ENCODE results near the gene KCNK5.

Gene KCNK5

DNA sequence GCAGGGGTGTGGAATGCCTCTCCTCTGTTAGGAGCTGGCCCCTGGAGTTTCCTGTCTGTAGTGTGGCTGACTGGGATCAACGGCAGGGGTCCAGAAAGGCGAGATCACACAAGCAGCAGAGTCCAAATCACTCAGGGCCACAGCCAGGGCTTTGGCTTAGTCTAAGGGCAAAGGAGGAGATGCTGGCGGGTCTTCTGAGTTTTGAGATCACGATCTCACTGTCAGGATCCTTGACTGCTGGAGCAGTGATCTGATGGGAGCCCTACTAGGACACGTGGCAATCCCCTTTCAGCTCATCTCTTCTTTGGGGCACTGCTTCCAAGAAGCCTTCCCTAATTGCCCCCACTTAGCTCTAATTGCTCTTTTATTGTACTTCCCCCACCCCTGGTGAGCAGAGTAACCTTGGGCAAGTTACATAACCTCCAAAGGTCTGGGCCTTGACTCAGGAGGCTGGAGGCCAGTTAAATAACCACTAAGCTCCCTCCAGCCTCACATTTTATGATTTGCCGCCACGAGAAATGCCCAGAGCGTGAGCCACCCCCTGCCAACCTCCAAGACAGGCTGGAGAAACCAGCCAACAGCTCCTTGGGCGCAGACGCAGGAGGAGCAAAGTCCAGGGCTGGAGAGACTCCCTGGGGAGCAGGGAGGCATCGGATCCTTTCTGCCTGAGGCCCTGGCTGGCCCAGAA lies 12.0 kb downstream of the KCNK5 start:
- DNase-seq, result no peak

DNA sequence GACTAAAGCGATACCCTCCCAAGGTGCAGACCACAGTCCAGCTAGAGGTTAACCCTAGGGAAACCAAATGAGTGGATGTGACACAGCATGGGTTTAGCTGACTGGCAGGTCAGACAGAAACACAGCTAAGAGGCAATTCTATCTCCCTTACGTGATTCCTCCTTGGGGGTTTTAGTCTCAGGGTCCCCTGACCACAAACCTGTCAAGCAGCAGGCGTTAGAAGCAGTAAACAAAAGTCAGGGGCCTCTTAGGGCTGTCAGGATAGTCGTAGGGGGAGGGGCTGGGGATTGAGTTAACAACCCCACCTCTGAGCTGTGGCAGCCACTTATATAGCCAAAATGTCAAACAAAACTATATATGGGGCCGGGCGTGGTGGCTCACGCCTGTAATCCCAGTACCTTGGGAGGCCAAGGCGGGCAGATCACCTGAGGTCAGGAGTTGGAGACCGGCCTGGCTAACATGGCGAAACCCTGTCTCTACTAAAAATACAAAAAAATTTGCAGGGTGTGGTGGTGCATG lies 13.6 kb downstream of the KCNK5 start:
- no peak for DNase-seq

DNA sequence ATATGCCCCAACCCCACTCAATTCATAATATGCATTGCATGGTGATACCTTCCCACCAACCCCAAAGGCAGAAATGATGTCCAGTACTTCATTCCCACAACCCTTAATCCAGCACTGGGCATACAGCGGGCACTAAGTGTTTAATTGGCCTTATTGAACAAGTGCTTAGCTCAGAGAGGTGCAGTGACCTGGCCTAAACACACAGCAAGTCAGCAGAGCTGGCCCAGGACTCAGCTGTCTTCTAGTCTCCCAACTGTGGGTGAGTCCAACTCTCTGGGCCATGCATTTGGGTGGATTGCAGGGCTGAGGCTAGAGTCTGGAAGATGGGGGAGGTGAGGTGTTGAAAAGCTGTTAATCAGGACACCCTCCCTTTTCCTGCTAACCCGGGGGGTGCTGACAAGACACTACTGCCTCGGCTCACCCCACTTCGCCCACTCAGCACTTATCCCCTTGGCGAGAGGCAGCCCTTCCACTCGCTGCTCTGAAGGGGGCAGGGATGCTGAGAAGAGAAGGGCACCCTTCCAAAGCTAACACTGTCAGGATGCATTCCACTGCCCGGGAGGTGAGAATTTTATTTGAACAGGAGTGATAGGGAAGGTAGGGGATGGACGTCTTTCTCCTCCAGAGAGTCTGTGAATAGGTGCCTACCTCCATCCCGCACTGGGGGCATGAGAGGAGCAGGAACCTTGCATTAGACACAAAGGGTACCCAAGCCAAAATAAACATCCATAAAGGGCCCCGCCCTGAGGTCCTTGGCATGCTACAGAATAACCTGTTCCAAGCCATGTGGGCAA lies 14.2 kb downstream of the KCNK5 start:
- DNase-seq, result no peak

DNA sequence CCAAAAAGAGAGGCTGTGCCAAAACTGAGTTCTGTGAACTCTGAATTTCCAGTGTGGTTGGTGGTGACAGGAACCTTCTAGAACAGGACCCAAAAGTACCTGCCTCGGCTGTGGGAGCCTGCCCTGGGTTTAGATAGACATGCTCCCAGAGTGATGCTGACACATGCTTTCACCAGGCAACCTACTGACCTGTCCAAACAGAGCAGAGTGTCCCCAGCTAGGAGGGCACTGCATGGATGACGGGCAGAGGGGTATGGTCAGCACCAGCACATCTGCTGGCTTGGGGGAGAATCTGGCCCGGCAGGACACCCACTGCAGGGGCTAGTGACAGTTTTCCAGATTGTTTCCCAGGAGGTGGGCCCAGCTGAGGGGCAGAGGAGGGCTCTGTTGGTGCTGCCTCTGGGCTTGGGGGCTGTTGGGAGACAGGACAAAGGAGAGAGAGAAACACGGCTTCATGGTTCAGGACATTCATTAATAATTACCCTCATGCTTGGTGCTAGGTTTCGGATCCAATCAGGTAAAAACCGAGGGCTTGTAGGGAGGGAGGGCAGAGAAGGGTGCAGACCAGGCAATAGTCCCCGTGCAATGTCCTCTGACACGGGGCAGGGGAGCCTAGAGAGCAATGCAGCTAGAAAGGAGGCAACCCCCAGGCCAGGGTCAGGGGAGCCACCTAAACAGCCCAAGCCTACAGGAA lies 15.0 kb downstream of the KCNK5 start:
- DNase-seq, result no peak

DNA sequence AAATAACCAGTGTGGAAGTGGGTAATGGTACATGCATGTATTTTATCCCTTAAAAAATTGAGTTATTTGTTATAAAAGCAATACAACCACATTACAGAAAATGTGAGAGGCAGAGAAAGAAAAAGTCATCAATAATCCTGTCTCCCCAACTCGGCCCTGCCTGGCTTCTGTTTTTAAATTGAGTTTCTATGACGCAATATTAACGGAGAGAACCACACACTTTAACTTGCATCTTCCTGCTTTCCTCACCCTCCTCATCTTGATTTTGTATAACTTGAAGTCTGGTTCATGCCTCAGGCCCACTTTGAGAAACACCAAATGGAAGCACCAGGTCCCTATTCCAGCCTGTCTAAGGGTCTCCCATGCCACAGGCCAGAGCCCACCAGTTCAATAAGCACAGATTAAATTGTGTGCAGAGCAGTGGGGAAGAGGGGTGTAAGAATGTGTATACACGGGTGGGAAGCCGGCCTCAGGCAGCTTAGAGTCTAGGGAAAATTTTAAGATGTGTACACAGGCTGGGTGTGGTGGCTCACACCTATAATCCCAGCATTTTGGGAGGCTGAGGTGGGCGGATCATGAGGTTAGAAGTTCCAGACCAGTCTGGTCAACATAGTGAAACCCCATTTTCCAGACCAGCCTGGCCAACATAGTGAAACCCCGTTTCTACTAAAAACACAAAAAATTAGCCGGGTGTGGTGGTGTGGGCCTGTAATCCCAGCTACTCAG lies 15.9 kb downstream of the KCNK5 start:
- DNase-seq, result no peak

DNA sequence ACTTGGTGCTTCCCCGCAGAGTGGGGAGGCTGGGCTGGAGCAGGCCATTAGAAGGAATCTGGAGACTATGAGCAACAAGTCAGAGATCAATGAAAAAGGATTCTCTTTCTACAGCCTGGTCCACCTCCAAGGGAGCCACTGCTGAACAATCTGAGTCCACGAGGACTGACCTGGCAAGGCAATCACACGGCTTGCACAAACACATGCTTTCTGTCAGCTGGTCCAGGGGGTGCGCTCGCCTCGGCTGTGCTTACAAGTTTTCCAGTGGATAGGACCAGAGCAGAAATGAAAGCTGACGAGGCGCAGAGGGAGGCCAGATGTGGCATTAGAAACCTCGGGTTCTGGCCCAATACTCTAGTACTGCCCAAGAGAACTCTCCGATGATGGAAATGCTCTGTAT lies 18.1 kb downstream of the KCNK5 start:
- DNase-seq, result no peak

DNA sequence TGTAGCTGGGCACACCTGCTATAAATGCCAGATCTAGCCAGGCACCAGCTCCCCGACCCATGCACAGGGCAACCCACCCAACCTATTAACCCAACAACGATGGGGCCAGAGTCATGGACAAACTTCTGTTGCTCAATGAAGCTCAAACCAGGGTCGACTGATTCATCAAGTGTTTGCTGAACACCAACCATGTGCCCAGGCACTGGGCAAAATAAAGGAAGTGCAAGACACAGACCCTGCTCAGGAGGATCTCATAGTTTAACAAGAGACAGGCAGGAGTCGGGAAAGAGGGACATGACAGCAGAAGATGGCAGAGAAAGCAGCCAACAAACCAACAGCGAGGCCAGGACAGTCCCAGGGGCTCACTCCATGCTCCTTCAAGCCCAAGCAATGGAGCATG lies 18.8 kb downstream of the KCNK5 start:
- no peak for DNase-seq

DNA sequence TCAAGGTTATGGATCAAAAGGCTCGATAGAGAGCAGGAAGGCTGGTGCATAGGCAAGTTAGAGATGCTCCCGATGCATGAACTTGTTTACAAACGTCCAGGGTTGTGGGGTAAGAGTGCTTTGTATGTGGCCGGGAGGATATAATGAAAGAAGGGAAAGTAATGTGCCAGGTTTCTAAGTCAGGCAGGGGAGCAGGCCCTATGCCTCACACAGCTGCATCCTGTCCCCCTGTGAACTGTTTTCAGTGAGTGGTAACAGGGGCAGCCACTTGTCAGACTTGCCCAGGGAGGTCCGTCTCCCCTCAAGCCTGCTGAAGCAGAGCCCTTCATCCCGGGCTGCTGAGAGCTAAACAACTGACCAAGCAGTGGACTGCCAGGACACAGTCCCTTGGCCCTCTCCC lies 19.4 kb downstream of the KCNK5 start:
- DNase-seq, result no peak

DNA sequence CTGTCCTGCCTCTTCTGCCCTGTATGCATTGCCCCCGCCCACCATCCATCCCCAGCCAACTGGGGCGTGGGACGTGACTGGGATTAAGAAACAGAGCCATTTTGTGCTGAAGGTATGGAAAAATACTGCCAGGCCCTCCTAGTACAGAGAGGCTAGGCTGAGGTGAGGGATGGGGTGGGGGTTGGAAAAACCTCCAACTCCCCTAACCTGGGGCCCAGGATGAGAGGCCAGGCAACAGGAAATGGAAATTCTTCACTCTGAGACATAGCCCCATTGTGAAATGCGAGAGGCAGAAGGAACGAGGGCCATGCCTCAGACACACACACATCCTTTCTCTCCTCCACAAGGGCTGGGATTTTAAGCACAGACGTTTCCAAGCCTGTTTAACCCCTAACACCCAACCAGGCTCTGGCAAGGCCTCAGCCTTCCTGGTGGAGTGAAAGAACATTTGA lies 19.9 kb downstream of the KCNK5 start:
- DNase-seq, result no peak

DNA sequence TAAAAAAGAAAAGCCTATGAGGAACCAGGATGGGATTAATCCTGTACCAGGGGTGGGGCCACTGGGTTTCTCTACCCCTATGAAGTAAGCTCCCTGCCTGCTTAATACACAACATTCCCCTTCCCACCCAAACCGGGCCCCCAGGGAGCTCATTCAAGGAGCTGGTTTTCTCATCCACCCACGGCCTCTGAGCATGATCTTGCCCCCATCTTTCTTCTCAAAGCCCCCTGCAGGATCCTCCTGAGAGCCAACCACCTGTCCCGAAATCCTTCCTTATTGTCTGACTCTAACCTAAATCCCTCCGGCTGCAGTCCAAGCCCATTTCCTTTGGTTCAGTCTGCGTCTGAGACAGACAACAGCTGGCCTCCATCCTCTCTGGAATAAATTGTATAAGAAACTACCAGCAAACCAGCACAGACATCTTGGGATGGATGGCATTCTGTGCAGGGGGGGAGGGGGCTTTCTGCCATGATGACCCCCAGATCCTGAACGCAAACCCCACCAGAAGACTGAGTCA lies 21.0 kb downstream of the KCNK5 start:
- no peak for DNase-seq

DNA sequence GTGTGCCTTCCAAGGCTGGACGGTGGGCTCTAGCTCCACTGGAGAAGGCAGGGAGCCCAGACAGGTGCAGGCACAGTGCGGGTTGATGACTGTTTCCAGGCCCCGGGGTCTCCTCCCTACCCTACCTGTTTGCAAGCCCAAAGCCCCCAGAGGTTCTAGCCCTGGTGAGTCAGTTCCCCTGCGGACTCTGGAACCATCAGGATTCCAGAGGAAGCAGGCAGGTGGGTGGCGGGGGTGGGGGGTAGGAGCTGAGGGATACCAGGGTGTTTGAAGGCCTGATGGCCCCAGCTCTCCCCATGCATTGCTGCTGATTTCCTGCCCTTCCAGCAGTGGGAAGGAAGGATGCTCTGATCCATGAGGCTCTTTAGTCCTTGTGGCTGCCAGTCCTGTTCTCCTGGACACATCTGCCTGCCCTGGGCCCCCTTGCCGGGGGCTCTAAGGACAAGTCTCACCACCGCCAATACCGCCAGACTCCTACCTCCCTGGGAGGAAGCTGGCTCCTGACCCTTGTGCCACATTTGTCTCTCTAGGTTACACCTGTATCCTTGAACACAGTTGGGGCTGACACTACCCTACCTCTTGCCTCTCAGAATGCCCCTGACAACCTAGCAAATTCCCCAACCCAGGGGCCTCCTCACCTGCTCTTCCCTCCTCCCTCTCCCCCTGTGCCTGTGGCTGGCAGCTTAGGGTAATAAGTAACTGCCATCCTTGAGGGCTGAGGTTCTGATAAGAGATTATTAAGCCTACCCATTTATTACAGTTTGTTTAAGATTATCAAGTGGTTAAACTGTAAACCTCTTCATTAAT lies 21.7 kb downstream of the KCNK5 start:
- DNase-seq, result no peak

DNA sequence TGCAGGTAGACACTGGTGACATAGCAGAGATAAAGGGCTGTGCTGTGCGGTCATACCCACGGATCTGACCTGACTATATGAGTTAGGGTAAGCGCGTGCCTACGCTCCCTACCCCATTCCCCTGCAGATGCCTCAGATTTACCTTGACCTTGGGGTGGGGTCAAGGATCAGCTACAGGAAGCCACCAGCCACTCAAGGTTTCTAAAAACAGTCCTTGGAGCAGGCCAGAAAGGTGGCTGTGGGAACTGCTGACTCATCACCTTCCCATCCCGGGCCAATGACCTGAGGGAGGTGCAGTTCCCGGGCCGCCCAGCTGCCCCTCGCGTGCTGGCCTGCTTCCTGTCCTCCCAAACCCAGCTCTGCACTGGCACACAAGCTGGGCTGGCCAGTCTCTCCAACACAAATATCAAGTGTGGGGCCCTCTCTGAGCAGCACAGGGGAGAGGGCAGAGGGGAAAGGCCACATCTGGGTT lies 23.0 kb downstream of the KCNK5 start:
- no peak for DNase-seq

DNA sequence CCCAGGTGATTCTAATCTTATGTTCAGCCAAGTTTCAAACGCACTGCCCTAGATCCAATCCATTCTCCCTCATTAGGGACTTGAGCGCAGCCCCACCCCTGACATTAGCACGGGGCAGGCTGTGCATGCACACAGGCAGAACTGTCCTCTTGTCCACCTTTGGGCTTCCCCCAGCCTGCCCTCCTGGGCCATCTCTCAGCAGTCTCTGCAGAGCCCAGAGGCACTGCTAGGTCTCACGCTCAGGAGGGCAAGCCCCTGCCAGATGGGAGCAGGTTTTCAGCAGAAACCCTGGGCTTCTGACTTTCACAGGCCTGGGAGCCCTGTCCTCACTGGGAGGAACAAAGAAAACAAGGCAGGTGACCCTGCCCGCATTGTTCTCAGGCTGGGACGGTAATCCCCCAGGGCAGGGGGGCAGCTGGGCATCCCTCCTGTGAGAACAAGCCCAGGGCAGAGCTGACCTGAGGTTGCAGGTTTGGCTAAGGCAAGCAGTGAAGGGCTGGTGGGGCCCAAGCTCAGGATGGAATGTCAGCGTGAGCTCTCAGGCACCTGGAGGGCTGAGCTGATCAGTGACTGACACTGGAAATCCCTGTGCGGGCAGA lies 24.5 kb downstream of the KCNK5 start:
- DNase-seq, result no peak

DNA sequence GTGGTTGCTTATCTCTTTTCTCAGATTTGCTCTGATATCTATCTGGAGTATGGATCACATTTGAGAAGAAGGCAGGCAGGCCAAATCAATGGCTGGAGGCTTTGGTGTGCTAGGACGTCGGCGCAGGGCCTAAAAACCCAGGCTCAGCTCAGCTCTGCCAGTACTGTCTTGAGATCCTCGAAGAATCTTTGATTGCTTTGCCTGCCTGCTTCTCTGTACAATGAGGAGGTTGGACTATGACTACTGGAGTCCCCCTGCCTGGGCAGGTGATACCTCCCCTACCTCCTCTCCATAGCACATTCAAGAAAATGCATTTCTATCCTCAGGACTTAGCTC lies 25.1 kb downstream of the KCNK5 start:
- DNase-seq, result no peak

DNA sequence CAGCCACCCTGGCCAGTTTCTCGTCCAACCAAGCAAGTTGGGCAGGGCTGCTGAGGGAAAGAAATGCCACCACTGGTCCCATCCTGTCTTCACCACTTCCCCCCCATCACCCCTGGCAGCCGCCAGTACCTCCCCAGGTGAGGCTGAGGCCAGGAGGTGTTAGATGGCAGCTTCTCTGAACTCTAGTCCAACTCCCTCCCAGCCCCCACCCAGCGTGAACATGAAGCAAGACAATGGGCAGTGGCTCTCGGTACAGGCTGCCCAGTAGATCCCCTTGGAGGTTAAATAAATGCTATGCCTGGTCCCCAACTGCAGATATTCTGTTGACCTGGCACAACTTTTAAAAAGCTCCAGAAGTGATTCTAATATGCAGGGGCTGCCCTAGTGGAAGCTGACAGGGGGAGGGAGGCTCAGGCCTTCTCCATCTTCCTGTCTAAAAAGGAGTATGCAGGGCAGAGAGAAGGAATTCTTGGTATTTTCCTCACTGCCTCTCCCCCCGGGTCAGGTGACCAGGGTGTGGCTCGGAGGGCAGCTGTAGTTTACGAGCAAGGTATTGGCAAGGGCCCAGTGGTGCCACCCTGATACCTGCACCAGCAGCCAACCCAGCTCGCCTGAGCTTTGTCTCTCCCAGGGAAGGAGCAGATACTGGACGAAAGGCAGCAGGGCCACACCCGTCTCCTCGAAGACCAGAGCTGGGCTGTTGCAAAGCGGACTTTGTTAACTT lies 25.7 kb downstream of the KCNK5 start:
- no peak for DNase-seq

DNA sequence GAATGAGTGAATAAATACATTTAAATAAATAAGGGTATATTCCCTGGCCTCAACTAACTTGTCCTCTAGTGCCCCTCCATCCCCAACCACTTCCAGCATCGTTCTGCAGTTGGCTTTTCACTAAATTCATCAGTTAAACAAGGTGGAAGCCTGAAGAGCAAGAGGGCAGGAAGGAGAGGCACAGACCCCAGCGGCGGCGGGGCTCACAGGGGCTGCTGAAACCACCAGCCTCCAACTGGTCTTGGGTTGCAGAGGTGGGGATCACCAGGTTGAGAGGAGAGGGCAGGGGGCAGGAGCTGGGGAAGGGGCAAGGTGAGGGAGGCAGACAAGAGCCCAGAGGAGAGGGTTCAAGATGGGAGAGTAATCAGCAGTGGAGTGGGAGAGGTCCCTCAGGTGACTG lies 27.1 kb downstream of the KCNK5 start:
- no peak for DNase-seq

DNA sequence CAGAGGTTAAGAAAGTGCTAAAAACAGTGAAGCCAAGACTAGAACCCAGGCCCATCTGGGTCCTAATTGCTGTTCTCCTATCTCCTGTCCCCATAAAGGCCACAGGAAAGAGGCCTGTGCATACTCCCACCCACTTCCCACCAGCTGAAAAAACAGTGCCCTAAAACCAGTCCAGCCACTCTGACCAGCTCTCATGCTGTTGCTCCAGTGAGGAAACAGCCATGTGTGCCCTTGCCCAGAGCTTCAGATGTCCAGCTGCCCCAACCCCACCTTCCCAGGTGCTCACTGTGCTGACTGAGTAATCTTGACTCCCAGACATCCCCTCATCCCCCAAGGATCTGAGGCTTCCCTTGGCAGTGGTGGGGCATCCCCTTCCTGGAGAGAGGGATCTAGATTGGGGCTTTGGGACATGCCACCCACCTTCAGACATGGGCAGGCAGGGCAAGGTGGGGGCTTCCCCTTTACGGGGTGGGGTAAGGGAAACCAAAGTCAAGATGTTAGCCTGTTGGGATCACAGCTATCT lies 28.7 kb downstream of the KCNK5 start:
- no peak for DNase-seq

DNA sequence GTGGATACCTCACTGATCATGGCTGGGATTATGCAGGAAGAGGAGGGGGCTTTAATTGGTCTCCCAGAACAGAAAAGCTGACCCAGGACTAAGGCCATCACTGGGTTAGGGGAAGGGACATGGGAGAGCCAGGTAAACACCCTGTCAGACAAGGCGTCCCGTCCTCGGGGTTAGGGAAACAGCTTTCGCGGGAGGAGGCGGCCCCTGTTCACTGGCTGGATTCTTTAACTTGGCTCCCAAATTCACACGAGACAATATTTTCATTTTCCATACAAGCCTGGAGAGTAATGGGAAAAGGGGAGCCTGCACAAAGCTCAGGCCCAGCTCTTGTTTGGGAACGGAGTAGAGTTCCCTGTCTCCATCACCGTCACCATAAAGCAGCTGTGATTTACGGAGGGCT lies 29.3 kb downstream of the KCNK5 start:
- DNase-seq, result no peak

Data from anterior cingulate cortex (tissue), 58 donors.